Measurements from ENCODE around the gene MAT1A.

- TF ChIP-seq CTCF (conservative IDR thresholded peaks at IDR 0.05 in 1 of 2, IDR thresholded peaks at IDR 0.05 in 1 of 2; ENCODE audit: extremely low read depth in 1 of 2, insufficient read depth in 1 of 2, low read depth in 1 of 2, low read length in 2 of 2) = no peak
- TF ChIP-seq EZH2 (IDR thresholded peaks at IDR 0.05; ENCODE audit: borderline replicate concordance, low read length) = no peak
Observed at GRCh38 chr10:80283536-80284199, 5.8 kb downstream of the MAT1A start.

All from mammary epithelial cell (primary cell).